ENCODE data around the gene UNCX. TPM values are rescaled to one million over a fixed set of nuclear protein-coding genes. Genes with fewer than 3 reads are reported as not detected.
A peak's percentile ranks its signal among the peaks of the same experiment; 100 is the strongest.

The UNCX gene
- total RNA-seq, 2 experiments from 2014 or later, result not detected

DNA sequence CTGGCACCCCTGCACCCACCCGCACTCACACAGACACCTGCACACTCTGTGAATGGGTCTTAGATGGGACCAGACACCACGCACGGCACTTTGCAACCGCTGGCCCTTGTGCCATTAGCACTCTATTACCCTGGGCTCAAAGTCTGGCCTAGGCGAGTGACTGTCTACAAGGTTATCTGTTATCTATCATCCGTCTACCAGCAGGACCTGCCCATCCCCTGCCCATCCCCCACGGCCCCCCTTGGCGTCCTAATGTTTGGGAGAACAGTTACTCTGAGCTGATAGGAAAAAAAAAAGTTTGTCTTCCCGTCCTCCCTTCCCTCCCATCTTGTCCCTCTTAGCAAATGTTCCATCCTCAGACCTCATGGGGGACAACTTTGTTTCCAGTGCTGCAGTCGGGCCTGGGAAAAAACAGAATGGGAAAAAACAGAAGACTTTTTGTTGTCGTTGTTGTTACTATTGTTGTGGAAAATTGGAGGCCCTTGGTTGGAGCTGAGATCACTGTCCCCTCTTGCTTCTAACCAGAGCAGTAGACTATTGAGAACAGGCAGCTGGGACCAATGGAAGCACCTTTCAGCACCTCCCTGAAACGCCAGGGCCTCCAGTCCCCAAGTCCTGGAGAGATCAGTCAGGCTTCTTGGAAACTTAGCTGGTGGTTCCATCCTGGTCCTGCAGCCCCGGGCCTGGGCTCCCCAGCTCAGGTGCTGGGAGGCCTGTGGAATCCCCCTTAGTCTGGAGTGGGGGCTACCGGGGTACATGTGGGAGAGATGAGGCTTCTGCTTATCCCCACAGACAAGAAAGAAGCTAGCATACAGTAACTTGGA is 12.2 kb downstream of the UNCX start:
- POLR2A ChIA-PET, result interaction anchor here (0.8 kb wide), 1 partner anchor 10 kb away, joined by 3 read pairs; no protein-coding TSS in a partner anchor
- ATAC-seq (no peak), DNase-seq (no peak)
- no peaks in the 10 kb centered on the region for H3K36me3 Mint-ChIP-seq (ENCODE audit: low read depth)
- no peaks in the 10 kb centered on the region for H3K9me3 Mint-ChIP-seq
- no peak for TF ChIP-seq CTCF (IDR thresholded peaks at IDR 0.05)
- H3K27ac Mint-ChIP-seq, result no peak overlapping the region
- peaks cover 9% of the 10 kb centered on the region for H3K4me1 Mint-ChIP-seq (ENCODE audit: low read depth)
- H3K27me3 Mint-ChIP-seq, result peaks cover 64% of the 10 kb centered on the region
- CTCF ChIA-PET, result interaction anchor here (0.6 to 1.6 kb wide), 3 partner anchors 18 to 68 kb away, joined by 3 to 5 read pairs (median 4); no protein-coding TSS in a partner anchor
- intact Hi-C loops (cut with micrococcal nuclease), result no loop called here
- no peak overlapping the region for H3K4me3 Mint-ChIP-seq

GRCh38 chr7:1245524-1246050 is 12.9 kb downstream of the UNCX start:
- Mint-ChIP-seq H3K4me1 (ENCODE audit: low read depth) (peaks cover 9% of the 10 kb centered on the region), H3K27me3 (peaks cover 64% of the 10 kb centered on the region), H3K4me3 (no peak overlapping the region), H3K9me3 (no peaks in the 10 kb centered on the region), H3K27ac (no peak overlapping the region), H3K36me3 (ENCODE audit: low read depth) (no peaks in the 10 kb centered on the region)
- CTCF ChIA-PET, result interaction anchor here (0.6 to 1.6 kb wide), 3 partner anchors 19 to 69 kb away, joined by 3 to 5 read pairs (median 4); no protein-coding TSS in a partner anchor
- TF ChIP-seq CTCF (IDR thresholded peaks at IDR 0.05), result no peak
- no peak for DNase-seq
- no peak for ATAC-seq
- intact Hi-C loops (cut with micrococcal nuclease), result no loop called here
- POLR2A ChIA-PET, result no interaction called here

DNA sequence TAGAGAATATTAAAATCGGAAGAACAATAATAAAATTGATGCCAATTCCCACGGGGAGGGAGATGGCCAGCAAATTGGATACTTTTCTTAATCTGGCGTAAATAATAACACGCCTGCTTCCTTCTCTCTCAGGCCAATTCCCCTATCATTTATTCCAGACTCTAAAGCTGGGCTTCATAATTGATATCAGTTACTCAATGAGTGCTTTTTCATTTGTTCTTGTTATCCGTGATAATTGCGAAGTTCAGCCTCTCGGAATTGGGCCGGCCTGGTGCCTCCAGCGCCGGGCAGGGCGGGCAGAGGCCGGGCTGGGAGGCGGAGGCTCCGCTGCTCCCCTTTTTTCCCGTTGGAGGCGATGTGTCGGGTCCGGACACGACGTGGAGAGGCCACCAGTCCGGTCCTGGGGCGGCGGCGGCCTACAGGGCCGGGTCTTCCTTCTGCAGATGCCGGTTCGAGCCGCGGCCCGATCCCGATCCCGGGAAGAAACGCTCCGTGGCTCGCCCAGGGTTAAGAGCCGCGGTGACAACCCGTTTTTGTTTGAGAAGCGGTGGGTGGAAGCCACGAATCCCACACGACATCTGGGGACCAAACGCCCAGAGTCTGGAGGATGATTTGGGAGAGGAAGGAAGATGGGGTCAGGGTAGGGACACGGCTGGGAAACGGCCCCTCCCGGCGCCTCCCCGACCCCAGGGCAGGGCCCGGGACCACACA is 13.6 kb downstream of the UNCX start:
- Mint-ChIP-seq H3K36me3 (ENCODE audit: low read depth) (no peaks in the 10 kb centered on the region), H3K9me3 (no peaks in the 10 kb centered on the region), H3K27me3 (peaks cover 67% of the 10 kb centered on the region), H3K4me1 (ENCODE audit: low read depth) (peaks cover 7% of the 10 kb centered on the region), H3K27ac (no peak overlapping the region), H3K4me3 (peak overlapping the region; percentile 12)
- intact Hi-C loops (cut with micrococcal nuclease), result no loop called here
- DNase-seq (no peak), ATAC-seq (no peak)
- ChIA-PET POLR2A (no interaction called here), CTCF (no interaction called here)
- no peak for TF ChIP-seq CTCF (IDR thresholded peaks at IDR 0.05)

DNA sequence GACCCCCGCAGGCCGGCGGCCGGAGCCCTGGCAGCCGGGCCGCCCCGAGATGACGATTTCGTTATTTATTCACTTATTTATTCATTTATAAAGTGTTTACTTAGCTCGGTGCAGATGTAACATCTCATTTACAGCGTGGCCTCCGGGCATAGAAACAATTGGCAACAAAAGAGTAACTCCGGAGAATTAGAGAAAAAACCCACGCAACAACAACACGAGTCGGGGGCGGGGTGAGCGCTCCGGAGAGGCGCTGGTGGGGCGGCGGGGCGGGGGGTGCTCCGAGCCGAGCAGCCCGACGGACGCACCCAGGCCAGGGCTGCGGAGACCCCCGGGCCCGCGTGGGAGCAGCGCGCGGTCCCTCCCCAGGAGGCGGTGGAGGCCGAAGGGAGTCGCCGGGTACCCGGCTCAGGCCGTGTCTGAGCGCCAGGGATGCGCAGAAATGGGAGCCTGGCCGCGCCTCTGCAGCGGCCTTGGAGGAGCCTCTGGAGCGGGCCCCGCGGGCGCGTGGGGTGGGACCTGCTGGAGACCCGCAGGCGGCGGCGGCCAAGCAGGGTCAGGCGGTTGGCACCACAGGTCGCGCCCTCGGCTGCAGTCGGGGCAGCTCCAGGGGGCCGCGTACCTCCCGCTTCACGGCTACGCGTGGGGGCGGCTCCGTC is 14.3 kb downstream of the UNCX start:
- Mint-ChIP-seq H3K27ac (no peak overlapping the region), H3K36me3 (ENCODE audit: low read depth) (no peaks in the 10 kb centered on the region), H3K4me3 (no peak overlapping the region), H3K4me1 (ENCODE audit: low read depth) (peaks cover 7% of the 10 kb centered on the region), H3K27me3 (peaks cover 66% of the 10 kb centered on the region), H3K9me3 (no peaks in the 10 kb centered on the region)
- TF ChIP-seq CTCF (IDR thresholded peaks at IDR 0.05), result no peak
- DNase-seq, result no peak
- ATAC-seq, result no peak
- ChIA-PET POLR2A (interaction anchor here (0.6 kb wide), 1 partner anchor 440 kb away, joined by 3 read pairs; no protein-coding TSS in a partner anchor), CTCF (no interaction called here)
- intact Hi-C loops (cut with micrococcal nuclease), result no loop called here

All from activated CD8-positive, alpha-beta T cell treated with anti-CD3 and anti-CD28 coated beads for 36 hours (primary cell).